Activated CD4-positive, alpha-beta T cell treated with anti-CD3 and anti-CD28 coated beads, Interleukin-10, Interleukin-2, amounts not matched to agents 100 ng/mL and 50 ng/mL, durations not matched to agents 16 hours and 8 hours (primary cell): ENCODE measurements around the gene ARL16.

Source experiments
- DNase-seq: peaks from one replicate; pipeline ENCODE4 v3.0.0-alpha.2; 2020

ARL16 gene

GRCh38 chr17:81638683-81639082 is 44.9 kb downstream of the ARL16 start:
- DNase-seq = no peak

GRCh38 chr17:81636505-81637288 is 46.9 kb downstream of the ARL16 start, which contains the start of the genes NPLOC4 and TSPAN10:
Gene NPLOC4 (minus strand): TSS chr17:81637112. CDS start chr17:81636930, 182 bp downstream.
Gene TSPAN10 (plus strand): TSS chr17:81637196. CDS start chr17:81642413, 5,217 bp downstream.
- DNase-seq = peak; percentile 90

DNA sequence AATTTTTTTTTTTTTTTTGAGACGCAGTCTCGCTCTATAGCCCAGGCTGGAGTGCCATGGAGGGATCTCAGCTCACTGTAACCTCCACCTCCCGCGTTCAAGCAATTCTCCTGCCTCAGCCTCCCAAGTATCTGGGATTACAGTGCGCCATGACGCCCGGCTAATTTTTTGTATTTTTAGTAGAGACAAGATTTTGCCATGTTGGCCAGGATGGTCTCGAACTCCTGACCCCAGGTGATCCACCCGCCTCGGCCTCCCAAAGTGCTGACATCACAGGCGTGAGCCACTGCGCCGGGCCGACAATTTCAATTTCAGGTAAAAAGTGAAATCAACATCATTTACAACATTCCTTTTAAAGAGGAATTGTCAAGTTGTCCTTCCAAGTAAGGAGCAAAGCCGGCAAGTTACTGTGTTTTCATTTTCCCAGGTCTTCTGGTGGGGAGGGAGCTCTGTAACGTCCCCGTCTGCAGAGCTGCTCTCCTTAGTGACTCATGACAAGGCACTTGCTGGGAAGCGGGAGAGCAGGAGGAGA is 47.6 kb downstream of the ARL16 start:
- peak; percentile 17 for DNase-seq

DNA sequence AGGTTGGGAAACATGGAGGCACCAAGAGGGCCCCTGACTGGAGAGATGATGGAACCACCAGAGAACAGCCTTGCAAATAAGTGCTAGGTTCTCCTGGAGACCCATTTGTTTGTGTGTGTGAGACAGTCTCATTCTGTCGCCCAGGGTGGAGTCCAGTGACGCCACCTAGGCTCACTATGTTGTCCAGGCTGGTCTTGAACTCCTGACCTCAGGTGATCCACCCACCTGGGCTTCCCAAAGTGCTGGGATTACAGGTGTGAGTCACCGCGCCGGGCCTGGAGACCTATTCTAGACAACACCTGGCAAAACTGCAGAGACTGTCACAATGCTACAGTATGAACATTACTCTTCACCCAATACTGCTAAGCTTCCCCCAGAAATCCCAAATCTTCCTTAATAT is 48.2 kb downstream of the ARL16 start:
- no peak for DNase-seq

- DNase-seq = no peak
These were observed 52.1 kb downstream of the ARL16 start for GRCh38 chr17:81631482-81631881.
